Left ventricle myocardium inferior (tissue), 1 donor: ENCODE results near the gene NSG2. TPM values are rescaled to one million over a fixed set of nuclear protein-coding genes. Genes with fewer than 3 reads are reported as not detected.

ENCODE experiments used
- DNase-seq: peaks from one replicate; pipeline ENCODE4 v3.0.0-alpha.2; 2020
- H3K27ac ChIP-seq: fragments of 200-600 bp; replicated peaks from 2 replicates; pipeline ENCODE4 v1.8.0; 2021
- H3K27me3 ChIP-seq: fragments of 200-600 bp; 2 replicates; pipeline ENCODE4 v1.8.0; 2021; ENCODE audit warnings: low read depth
- H3K36me3 ChIP-seq: fragments of 200-600 bp; 2 replicates; pipeline ENCODE4 v1.8.0; 2021
- H3K4me1 ChIP-seq: fragments of 200-600 bp; 2 replicates; pipeline ENCODE4 v1.8.0; 2021
- H3K4me3 ChIP-seq: fragments of 200-600 bp; 2 replicates; pipeline ENCODE4 v1.8.0; 2021; ENCODE audit warnings: mild to moderate bottlenecking, moderate library complexity
- H3K9me3 ChIP-seq: fragments of 200-600 bp; replicated peaks from 2 replicates; pipeline ENCODE4 v1.8.0; 2021
- intact Hi-C: fragments of 100-400 bp; cut with micrococcal nuclease; formaldehyde crosslinking; loops from one replicate; pipeline ENCODE4 v1.11.0; 2022
- total RNA-seq: library from RNA; stranded (reverse); fragmentation: NEBNext Ultra II Directional; extraction: Animal tissue kit (Norgen Biotek cat#: 25700); gene quantifications from one replicate; pipeline ENCODE4 v1.2.1, GENCODE V29; 2021
- TF ChIP-seq, protein P1 (sequence below): fragments of 200-600 bp; IDR thresholded peaks from 2 replicates; pipeline ENCODE4 v1.8.0; 2021; ENCODE audit warnings: antibody characterized with exemption, mild to moderate bottlenecking, borderline replicate concordance
- donor health status: DM: no; HTN: yes; CAD: no; lungs with severe emphysema.

Gene NSG2
- total RNA-seq, 1 donor from 2014 or later: 0.08 TPM

GRCh38 chr5:174157048-174157447 lies 111.5 kb downstream of the NSG2 start:
- no peak overlapping the region for H3K4me3 ChIP-seq
- no peak overlapping the region for H3K27ac ChIP-seq
- no peak for DNase-seq
- intact Hi-C loops: no loop called here
- no peaks in the 10 kb centered on the region for H3K36me3 ChIP-seq
- H3K27me3 ChIP-seq: peaks cover 32% of the 10 kb centered on the region
- H3K4me1 ChIP-seq: no peaks in the 10 kb centered on the region
- TF ChIP-seq, protein P1, sequence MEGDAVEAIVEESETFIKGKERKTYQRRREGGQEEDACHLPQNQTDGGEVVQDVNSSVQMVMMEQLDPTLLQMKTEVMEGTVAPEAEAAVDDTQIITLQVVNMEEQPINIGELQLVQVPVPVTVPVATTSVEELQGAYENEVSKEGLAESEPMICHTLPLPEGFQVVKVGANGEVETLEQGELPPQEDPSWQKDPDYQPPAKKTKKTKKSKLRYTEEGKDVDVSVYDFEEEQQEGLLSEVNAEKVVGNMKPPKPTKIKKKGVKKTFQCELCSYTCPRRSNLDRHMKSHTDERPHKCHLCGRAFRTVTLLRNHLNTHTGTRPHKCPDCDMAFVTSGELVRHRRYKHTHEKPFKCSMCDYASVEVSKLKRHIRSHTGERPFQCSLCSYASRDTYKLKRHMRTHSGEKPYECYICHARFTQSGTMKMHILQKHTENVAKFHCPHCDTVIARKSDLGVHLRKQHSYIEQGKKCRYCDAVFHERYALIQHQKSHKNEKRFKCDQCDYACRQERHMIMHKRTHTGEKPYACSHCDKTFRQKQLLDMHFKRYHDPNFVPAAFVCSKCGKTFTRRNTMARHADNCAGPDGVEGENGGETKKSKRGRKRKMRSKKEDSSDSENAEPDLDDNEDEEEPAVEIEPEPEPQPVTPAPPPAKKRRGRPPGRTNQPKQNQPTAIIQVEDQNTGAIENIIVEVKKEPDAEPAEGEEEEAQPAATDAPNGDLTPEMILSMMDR: no peak
- H3K9me3 ChIP-seq: peaks cover 28% of the 10 kb centered on the region

Other genes with a start within 250 kb of the NSG2 start
- gene CPEB4, start 157.4 kb upstream of the NSG2 start, total RNA-seq: 136 TPM
- 0.08 TPM for gene C5orf47, start 56.5 kb upstream of the NSG2 start, total RNA-seq